ENCODE measurements around the gene MSI2.

GRCh38 chr17:57404795-57405490 lies 148.6 kb downstream of the MSI2 start:
- TF ChIP-seq, protein P1, sequence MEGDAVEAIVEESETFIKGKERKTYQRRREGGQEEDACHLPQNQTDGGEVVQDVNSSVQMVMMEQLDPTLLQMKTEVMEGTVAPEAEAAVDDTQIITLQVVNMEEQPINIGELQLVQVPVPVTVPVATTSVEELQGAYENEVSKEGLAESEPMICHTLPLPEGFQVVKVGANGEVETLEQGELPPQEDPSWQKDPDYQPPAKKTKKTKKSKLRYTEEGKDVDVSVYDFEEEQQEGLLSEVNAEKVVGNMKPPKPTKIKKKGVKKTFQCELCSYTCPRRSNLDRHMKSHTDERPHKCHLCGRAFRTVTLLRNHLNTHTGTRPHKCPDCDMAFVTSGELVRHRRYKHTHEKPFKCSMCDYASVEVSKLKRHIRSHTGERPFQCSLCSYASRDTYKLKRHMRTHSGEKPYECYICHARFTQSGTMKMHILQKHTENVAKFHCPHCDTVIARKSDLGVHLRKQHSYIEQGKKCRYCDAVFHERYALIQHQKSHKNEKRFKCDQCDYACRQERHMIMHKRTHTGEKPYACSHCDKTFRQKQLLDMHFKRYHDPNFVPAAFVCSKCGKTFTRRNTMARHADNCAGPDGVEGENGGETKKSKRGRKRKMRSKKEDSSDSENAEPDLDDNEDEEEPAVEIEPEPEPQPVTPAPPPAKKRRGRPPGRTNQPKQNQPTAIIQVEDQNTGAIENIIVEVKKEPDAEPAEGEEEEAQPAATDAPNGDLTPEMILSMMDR (IDR thresholded peaks at IDR 0.05), result no peak
- TF ChIP-seq EZH2 (IDR thresholded peaks at IDR 0.05; ENCODE audit: borderline replicate concordance, insufficient read depth, low read depth, low read length, poor library complexity, severe bottlenecking), result no peak

All from B cell (primary cell).